Panc1 (cell line): ENCODE results near the gene LAMC2. TPM values are rescaled to one million over a fixed set of nuclear protein-coding genes. Genes with fewer than 3 reads are reported as not detected.

Source experiments
- ATAC-seq: fragments of 200-7000 bp; cut with Tn5 transposase; 2 replicates; pipeline ENCODE4 v1.9.1; 2020; ENCODE audit warnings: mild to moderate bottlenecking, moderate library complexity
- BruUV-seq: library from RNA; stranded (reverse); fragments of 400-500 nt; replicated peaks from 2 replicates; lab custom pipeline; 2021; lab: Mats Ljungman, UMichigan
- CTCF ChIA-PET: fragments of 300-600 bp; sonication (Branson Sonifier 250); formaldehyde crosslinking; loops from one replicate; lab custom pipeline; 2022; ENCODE audit warnings: antibody characterized with exemption; lab: Charles Lee
- POLR2A ChIA-PET: fragments of 300-600 bp; sonication (Branson Sonifier 250); formaldehyde crosslinking; loops from one replicate; lab custom pipeline; 2022; ENCODE audit warnings: antibody characterized with exemption; lab: Charles Lee
- DNase-seq: peaks from one replicate; pipeline ENCODE4 v3.0.0-alpha.2; 2010; ENCODE audit warnings: low read depth, low spot score
- H3K27ac ChIP-seq: 2 replicates; pipeline ENCODE4 v1.5.1; 2011; ENCODE audit warnings: mild to moderate bottlenecking, low read length, inconsistent platforms
- H3K27me3 ChIP-seq: fragments of 200-500 bp; sonication (Bioruptor generic); 2 replicates; pipeline ENCODE4 v1.6.0; 2014; ENCODE audit warnings: low read length, inconsistent platforms; ENCODE audit not compliant: control insufficient read depth, insufficient read depth
- H3K36me3 ChIP-seq: fragments of 200-500 bp; sonication (Bioruptor generic); 2 replicates; pipeline ENCODE4 v1.5.1; 2014; ENCODE audit warnings: inconsistent platforms, mild to moderate bottlenecking, low read length, moderate library complexity; ENCODE audit not compliant: control insufficient read depth, insufficient read depth
- H3K4me1 ChIP-seq: 2 replicates; pipeline ENCODE4 v1.5.1; 2011; ENCODE audit warnings: inconsistent platforms, mild to moderate bottlenecking, low read length, moderate library complexity; ENCODE audit not compliant: control insufficient read depth, insufficient read depth
- H3K4me3 ChIP-seq, 2 experiments: 2 replicates each; pipeline ENCODE4 v1.5.1; 2011 to 2012; ENCODE audit warnings: low read depth in 2 of 2, low read length in 2 of 2, mild to moderate bottlenecking in 2 of 2, inconsistent platforms in 1 of 2, moderate library complexity in 1 of 2
- H3K9me3 ChIP-seq: fragments of 200-500 bp; sonication (Bioruptor generic); 2 replicates; pipeline ENCODE4 v1.5.1; 2014; ENCODE audit warnings: low read depth, mild to moderate bottlenecking, inconsistent platforms, low read length, moderate library complexity; ENCODE audit not compliant: control insufficient read depth, insufficient read depth
- POLR2AphosphoS5 ChIP-seq: IDR thresholded peaks from 2 replicates; pipeline ENCODE4 v1.6.1; 2012; ENCODE audit warnings: mild to moderate bottlenecking, low read depth, low read length, moderate library complexity
- SIN3A ChIP-seq: IDR thresholded peaks from 2 replicates; pipeline ENCODE4 v1.6.1; 2012; ENCODE audit warnings: low read depth, mild to moderate bottlenecking, low read length, moderate library complexity, borderline replicate concordance; ENCODE audit not compliant: insufficient read depth
- TCF7L2 ChIP-seq: IDR thresholded peaks from 2 replicates; pipeline ENCODE4 v1.6.1; 2011; ENCODE audit warnings: mild to moderate bottlenecking, low read depth, low read length, inconsistent platforms
- in situ Hi-C: cut with HindIII; loops from 2 replicates; pipeline ENCODE4 v1.10.0; 2016; ENCODE audit warnings: low sequenced_read_pairs, low pct_unique_long_range_greater_than_20kb
- intact Hi-C: fragments of 100-400 bp; cut with micrococcal nuclease; formaldehyde crosslinking; loops from one replicate; pipeline ENCODE4 v1.10.0; 2022; ENCODE audit not compliant: unreplicated experiment
- total RNA-seq: library from RNA; stranded (reverse); gene quantifications from one replicate; pipeline ENCODE4 v1.2.1, GENCODE V29; 2021; ENCODE audit not compliant: unreplicated experiment
- TF ChIP-seq, protein P1 (sequence below), 2 experiments: IDR thresholded peaks; 2 replicates each; pipeline ENCODE4 v1.6.1; 2011 to 2012; ENCODE audit warnings: low read depth in 2 of 2, control low read depth in 1 of 2, low read length in 1 of 2, mild to moderate bottlenecking in 1 of 2, moderate library complexity in 1 of 2; ENCODE audit not compliant: insufficient read depth in 1 of 2
- TF ChIP-seq, protein P2 (sequence below): fragments of 450-650 bp; IDR thresholded peaks from 2 replicates; pipeline ENCODE4 v1.5.1; 2017; ENCODE audit warnings: mild to moderate bottlenecking

The LAMC2 gene
- total RNA-seq, 1 experiment from 2014 or later = 8.3 TPM

DNA sequence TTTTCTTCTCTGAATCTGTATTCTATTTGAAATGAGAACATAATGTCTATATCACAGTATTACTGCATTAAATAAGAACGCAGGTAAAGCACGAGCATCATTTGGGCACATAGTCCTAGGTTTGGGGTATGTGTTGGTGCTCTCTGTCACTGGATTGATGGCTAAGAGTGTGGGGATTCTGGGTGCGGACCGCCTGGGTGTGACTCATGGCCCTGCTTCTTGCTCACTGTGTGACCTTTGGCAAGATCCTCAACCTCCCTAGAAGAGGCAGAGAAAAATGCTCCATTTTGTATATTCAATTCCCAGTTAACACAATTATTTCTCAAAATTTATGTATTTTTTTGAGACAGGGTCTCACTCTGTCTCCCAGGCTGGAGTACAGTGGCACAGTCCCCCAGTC, 99.7 kb downstream of the LAMC2 start:
- in situ Hi-C loops (no loop called here), intact Hi-C loops (loop anchor here (10.0 kb wide), 2 partner anchors 169 to 259 kb away; no protein-coding TSS in a partner anchor)
- Histone ChIP-seq H3K27ac (no peak overlapping the region), H3K27me3 (no peaks in the 10 kb centered on the region), H3K4me3 (no peak overlapping the region), H3K36me3 (no peaks in the 10 kb centered on the region), H3K4me1 (no peaks in the 10 kb centered on the region), H3K9me3 (no peaks in the 10 kb centered on the region)
- ATAC-seq = no peak
- TF ChIP-seq, protein P1, sequence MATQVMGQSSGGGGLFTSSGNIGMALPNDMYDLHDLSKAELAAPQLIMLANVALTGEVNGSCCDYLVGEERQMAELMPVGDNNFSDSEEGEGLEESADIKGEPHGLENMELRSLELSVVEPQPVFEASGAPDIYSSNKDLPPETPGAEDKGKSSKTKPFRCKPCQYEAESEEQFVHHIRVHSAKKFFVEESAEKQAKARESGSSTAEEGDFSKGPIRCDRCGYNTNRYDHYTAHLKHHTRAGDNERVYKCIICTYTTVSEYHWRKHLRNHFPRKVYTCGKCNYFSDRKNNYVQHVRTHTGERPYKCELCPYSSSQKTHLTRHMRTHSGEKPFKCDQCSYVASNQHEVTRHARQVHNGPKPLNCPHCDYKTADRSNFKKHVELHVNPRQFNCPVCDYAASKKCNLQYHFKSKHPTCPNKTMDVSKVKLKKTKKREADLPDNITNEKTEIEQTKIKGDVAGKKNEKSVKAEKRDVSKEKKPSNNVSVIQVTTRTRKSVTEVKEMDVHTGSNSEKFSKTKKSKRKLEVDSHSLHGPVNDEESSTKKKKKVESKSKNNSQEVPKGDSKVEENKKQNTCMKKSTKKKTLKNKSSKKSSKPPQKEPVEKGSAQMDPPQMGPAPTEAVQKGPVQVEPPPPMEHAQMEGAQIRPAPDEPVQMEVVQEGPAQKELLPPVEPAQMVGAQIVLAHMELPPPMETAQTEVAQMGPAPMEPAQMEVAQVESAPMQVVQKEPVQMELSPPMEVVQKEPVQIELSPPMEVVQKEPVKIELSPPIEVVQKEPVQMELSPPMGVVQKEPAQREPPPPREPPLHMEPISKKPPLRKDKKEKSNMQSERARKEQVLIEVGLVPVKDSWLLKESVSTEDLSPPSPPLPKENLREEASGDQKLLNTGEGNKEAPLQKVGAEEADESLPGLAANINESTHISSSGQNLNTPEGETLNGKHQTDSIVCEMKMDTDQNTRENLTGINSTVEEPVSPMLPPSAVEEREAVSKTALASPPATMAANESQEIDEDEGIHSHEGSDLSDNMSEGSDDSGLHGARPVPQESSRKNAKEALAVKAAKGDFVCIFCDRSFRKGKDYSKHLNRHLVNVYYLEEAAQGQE (IDR thresholded peaks at IDR 0.05; ENCODE audit: insufficient read depth in 1 of 2, low read depth in 2 of 2, low read length in 1 of 2) = no peak
- CTCF ChIA-PET = no interaction called here
- DNase-seq = no peak
- BruUV-seq = no TSS peak
- POLR2A ChIA-PET = no interaction called here

DNA sequence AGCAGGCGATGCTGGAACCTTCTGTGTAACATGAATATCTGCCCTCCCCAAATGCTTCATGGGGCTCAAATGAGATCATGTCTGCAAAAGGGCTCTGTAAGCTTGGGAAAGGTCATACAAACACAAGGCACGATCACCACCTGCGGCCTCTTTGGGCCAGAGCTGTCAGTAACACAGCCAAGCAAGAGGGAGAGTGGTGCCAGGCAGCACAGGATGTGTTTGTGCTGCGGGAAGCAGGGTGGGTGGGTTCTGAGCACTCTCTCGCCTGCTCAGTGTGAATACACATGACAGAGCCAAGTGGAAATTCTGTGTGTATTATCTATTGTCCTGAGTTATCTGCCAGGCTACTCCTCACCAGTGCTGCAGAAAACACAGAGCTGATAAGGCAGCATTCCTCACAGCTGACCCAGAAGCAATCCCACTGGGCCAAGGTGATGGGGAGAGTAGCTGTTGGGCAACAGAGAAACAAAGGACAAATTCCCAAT, 101.2 kb downstream of the LAMC2 start:
- H3K4me3 ChIP-seq = no peak overlapping the region
- intact Hi-C loops = loop anchor here (10.0 kb wide), 2 partner anchors 168 to 258 kb away; no protein-coding TSS in a partner anchor
- H3K27ac ChIP-seq = no peak overlapping the region
- ATAC-seq = no peak
- DNase-seq = no peak
- H3K27me3 ChIP-seq = no peaks in the 10 kb centered on the region
- TF ChIP-seq, protein P2, sequence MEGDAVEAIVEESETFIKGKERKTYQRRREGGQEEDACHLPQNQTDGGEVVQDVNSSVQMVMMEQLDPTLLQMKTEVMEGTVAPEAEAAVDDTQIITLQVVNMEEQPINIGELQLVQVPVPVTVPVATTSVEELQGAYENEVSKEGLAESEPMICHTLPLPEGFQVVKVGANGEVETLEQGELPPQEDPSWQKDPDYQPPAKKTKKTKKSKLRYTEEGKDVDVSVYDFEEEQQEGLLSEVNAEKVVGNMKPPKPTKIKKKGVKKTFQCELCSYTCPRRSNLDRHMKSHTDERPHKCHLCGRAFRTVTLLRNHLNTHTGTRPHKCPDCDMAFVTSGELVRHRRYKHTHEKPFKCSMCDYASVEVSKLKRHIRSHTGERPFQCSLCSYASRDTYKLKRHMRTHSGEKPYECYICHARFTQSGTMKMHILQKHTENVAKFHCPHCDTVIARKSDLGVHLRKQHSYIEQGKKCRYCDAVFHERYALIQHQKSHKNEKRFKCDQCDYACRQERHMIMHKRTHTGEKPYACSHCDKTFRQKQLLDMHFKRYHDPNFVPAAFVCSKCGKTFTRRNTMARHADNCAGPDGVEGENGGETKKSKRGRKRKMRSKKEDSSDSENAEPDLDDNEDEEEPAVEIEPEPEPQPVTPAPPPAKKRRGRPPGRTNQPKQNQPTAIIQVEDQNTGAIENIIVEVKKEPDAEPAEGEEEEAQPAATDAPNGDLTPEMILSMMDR = no peak
- TF ChIP-seq POLR2AphosphoS5 = no peak
- TF ChIP-seq, protein P1 (IDR thresholded peaks at IDR 0.05; ENCODE audit: insufficient read depth in 1 of 2, low read depth in 2 of 2, low read length in 1 of 2) = no peak
- TF ChIP-seq TCF7L2 = no peak
- no peak for TF ChIP-seq SIN3A
- in situ Hi-C loops = no loop called here
- POLR2A ChIA-PET = interaction anchor here (0.6 kb wide), 1 partner anchor 202 kb away, joined by 19 read pairs; no protein-coding TSS in a partner anchor
- no TSS peak for BruUV-seq
- no peaks in the 10 kb centered on the region for H3K36me3 ChIP-seq
- CTCF ChIA-PET = no interaction called here
- H3K4me1 ChIP-seq = no peaks in the 10 kb centered on the region
- no peaks in the 10 kb centered on the region for H3K9me3 ChIP-seq
